H9 (cell line): ENCODE results near the gene RAPGEF6. TPM values are rescaled to one million over a fixed set of nuclear protein-coding genes. Genes with fewer than 3 reads are reported as not detected.

ENCODE experiments used
- DNase-seq: peaks from one replicate; pipeline ENCODE4 v3.0.0-alpha.2; 2017
- H2AFZ ChIP-seq: one replicate; pipeline ENCODE4 v1.6.1; 2013; ENCODE audit warnings: mild to moderate bottlenecking, low read length, control low read depth, moderate library complexity
- H2AK5ac ChIP-seq: 2 replicates; pipeline ENCODE4 v1.6.1; 2013; ENCODE audit warnings: low read length, control low read depth, mixed read lengths; ENCODE audit not compliant: insufficient read length
- H2BK120ac ChIP-seq: one replicate; pipeline ENCODE4 v1.6.1; 2013; ENCODE audit warnings: low read depth, mild to moderate bottlenecking, low read length, control low read depth, inconsistent platforms; ENCODE audit not compliant: poor library complexity, severe bottlenecking
- H2BK12ac ChIP-seq: 2 replicates; pipeline ENCODE4 v1.6.1; 2013; ENCODE audit warnings: low read length, control low read depth, mixed read lengths, low read depth; ENCODE audit not compliant: insufficient read length
- H2BK15ac ChIP-seq: 2 replicates; pipeline ENCODE4 v1.6.1; 2013; ENCODE audit warnings: low read depth, low read length, control low read depth
- H2BK20ac ChIP-seq: one replicate; pipeline ENCODE4 v1.6.1; 2013; ENCODE audit warnings: low read depth, mild to moderate bottlenecking, low read length, control low read depth, inconsistent platforms; ENCODE audit not compliant: poor library complexity, severe bottlenecking
- H2BK5ac ChIP-seq: 2 replicates; pipeline ENCODE4 v1.6.1; 2013; ENCODE audit warnings: low read length, control low read depth, mixed read lengths; ENCODE audit not compliant: insufficient read length
- H3K14ac ChIP-seq: 2 replicates; pipeline ENCODE4 v1.6.1; 2013; ENCODE audit warnings: low read length, control low read depth; ENCODE audit not compliant: insufficient read depth
- H3K18ac ChIP-seq: 2 replicates; pipeline ENCODE4 v1.6.1; 2013; ENCODE audit warnings: low read depth, mild to moderate bottlenecking, mixed read lengths, low read length, control low read depth; ENCODE audit not compliant: insufficient read length
- H3K23ac ChIP-seq: 2 replicates; pipeline ENCODE4 v1.6.1; 2013; ENCODE audit warnings: low read length, control low read depth, mixed read lengths, low read depth; ENCODE audit not compliant: insufficient read length
- H3K23me2 ChIP-seq: 2 replicates; pipeline ENCODE4 v1.6.1; 2013; ENCODE audit warnings: low read depth, mild to moderate bottlenecking, mixed read lengths, low read length, control low read depth; ENCODE audit not compliant: insufficient read length, poor library complexity, severe bottlenecking
- H3K27ac ChIP-seq: 2 replicates; pipeline ENCODE4 v1.5.1; 2013; ENCODE audit warnings: low read length, control low read depth, mixed read lengths, low read depth; ENCODE audit not compliant: insufficient read length
- H3K27me3 ChIP-seq: 2 replicates; pipeline ENCODE4 v1.6.1; 2013; ENCODE audit warnings: low read length, control low read depth, inconsistent platforms; ENCODE audit not compliant: insufficient read depth
- H3K4ac ChIP-seq: 2 replicates; pipeline ENCODE4 v1.6.1; 2013; ENCODE audit warnings: low read depth, mild to moderate bottlenecking, control low read depth, inconsistent platforms, low read length, moderate library complexity
- H3K4me1 ChIP-seq: 2 replicates; pipeline ENCODE4 v1.6.1; 2013; ENCODE audit warnings: low read length, control low read depth, inconsistent platforms; ENCODE audit not compliant: insufficient read depth
- H3K4me2 ChIP-seq: 2 replicates; pipeline ENCODE4 v1.6.1; 2013; ENCODE audit warnings: low read length, control low read depth, mixed read lengths; ENCODE audit not compliant: insufficient read length, insufficient read depth
- H3K56ac ChIP-seq: 2 replicates; pipeline ENCODE4 v1.6.1; 2013; ENCODE audit warnings: low read depth, mild to moderate bottlenecking, mixed read lengths, low read length, control low read depth; ENCODE audit not compliant: insufficient read length
- H3K79me1 ChIP-seq: 2 replicates; pipeline ENCODE4 v1.6.1; 2013; ENCODE audit warnings: low read depth, mild to moderate bottlenecking, moderate library complexity, low read length, control low read depth, inconsistent platforms; ENCODE audit not compliant: insufficient read depth, poor library complexity, severe bottlenecking
- H3K79me2 ChIP-seq: 2 replicates; pipeline ENCODE4 v1.6.1; 2013; ENCODE audit warnings: low read length, control low read depth, inconsistent platforms; ENCODE audit not compliant: insufficient read depth
- H3K9ac ChIP-seq: 2 replicates; pipeline ENCODE4 v1.6.1; 2013; ENCODE audit warnings: low read length, control low read depth, mixed read lengths; ENCODE audit not compliant: insufficient read length; ENCODE audit errors: extremely low read depth
- H3K9me3 ChIP-seq: one replicate; pipeline ENCODE4 v1.6.1; 2013; ENCODE audit warnings: low read depth, low read length, inconsistent platforms; ENCODE audit not compliant: control insufficient read depth
- H3T11ph ChIP-seq: one replicate; pipeline ENCODE4 v1.6.1; 2013; ENCODE audit warnings: mild to moderate bottlenecking, low read length, control low read depth, inconsistent platforms
- H4K20me1 ChIP-seq: one replicate; pipeline ENCODE4 v1.6.1; 2013; ENCODE audit not compliant: control insufficient read depth, insufficient read length, insufficient read depth
- H4K5ac ChIP-seq: 2 replicates; pipeline ENCODE4 v1.6.1; 2013; ENCODE audit warnings: low read depth, mild to moderate bottlenecking, mixed read lengths, low read length, control low read depth; ENCODE audit not compliant: insufficient read length
- H4K8ac ChIP-seq: replicated peaks from 2 replicates; pipeline ENCODE4 v1.6.1; 2013; ENCODE audit warnings: low read length, control low read depth, mixed read lengths, low read depth; ENCODE audit not compliant: insufficient read length
- H4K91ac ChIP-seq: 2 replicates; pipeline ENCODE4 v1.6.1; 2013; ENCODE audit warnings: low read depth, mild to moderate bottlenecking, moderate library complexity, mixed read lengths, low read length, control low read depth; ENCODE audit not compliant: insufficient read length
- H3K27ac Mint-ChIP-seq, 3 experiments: 2 replicates in 2 of 3; 3 replicates in 1 of 3; pipeline ENCODE4 v1.8.0; 2020 to 2021; ENCODE audit warnings: mixed read lengths in 3 of 3, mild to moderate bottlenecking in 1 of 3, moderate library complexity in 1 of 3
- H3K27me3 Mint-ChIP-seq: 2 replicates; pipeline ENCODE4 v1.8.0; 2021; ENCODE audit warnings: low read depth, mild to moderate bottlenecking, moderate library complexity, mixed read lengths
- H3K36me3 Mint-ChIP-seq, 3 experiments: 2 replicates in 2 of 3; 3 replicates in 1 of 3; pipeline ENCODE4 v1.8.0; 2020 to 2021; ENCODE audit warnings: low read depth in 3 of 3, mixed read lengths in 3 of 3; ENCODE audit not compliant: insufficient read depth in 1 of 3
- H3K4me1 Mint-ChIP-seq, 2 experiments: 2 replicates each; pipeline ENCODE4 v1.8.0; 2020; ENCODE audit warnings: mixed read lengths in 2 of 2
- H3K4me3 Mint-ChIP-seq, 2 experiments: 2 replicates in 1 of 2; 3 replicates in 1 of 2; pipeline ENCODE4 v1.8.0; 2020 to 2021; ENCODE audit warnings: mild to moderate bottlenecking in 2 of 2, mixed read lengths in 2 of 2, moderate library complexity in 1 of 2
- H3K9me3 Mint-ChIP-seq, 2 experiments: 2 replicates in 1 of 2; 3 replicates in 1 of 2; pipeline ENCODE4 v1.8.0; 2020; ENCODE audit warnings: mild to moderate bottlenecking in 2 of 2, mixed read lengths in 2 of 2, moderate library complexity in 1 of 2
- WGBS: extraction: QIAGEN DNeasy Blood & Tissue Kit; methylation state at CpG from one replicate; pipeline ENCODE4 v1.1.7; 2013; ENCODE audit warnings: missing lambda C conversion rate, low lambda C conversion rate, mixed read lengths; ENCODE audit not compliant: insufficient read length; ENCODE audit errors: extremely low coverage; 5-methylcytosine and 5-hydroxymethylcytosine counted together
- total RNA-seq: library from RNA; stranded (reverse); gene quantifications from 2 replicates; pipeline ENCODE4 v1.2.1, GENCODE V29; 2021
- TF ChIP-seq, protein P1 (sequence below): fragments of 200-600 bp; sonication (generic); conservative IDR thresholded peaks from 3 replicates; pipeline ENCODE4 v1.8.0; 2021; ENCODE audit warnings: antibody characterized with exemption, mild to moderate bottlenecking

The RAPGEF6 gene
- total RNA-seq, 1 experiment from 2014 or later = 19.7 TPM

DNA sequence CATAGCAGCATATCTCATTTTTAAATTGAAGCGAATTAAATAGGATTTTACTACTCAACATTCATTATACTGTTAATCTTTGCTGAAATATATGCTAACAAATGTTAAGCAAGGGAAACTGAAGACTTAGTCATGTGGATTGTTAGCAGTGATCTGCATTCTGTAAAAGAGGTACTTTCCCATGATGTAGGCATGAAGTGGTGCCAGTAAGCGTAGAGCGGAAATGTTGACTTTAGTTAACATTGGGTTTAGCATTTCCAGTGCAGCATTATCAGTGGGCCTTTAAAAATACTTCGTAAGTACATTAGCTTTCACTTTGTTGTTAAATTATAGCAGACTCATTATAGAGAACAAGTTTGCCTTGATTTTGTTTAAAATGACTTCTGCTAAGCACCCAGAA is 240.9 kb downstream of the RAPGEF6 start:
- no peaks in the 10 kb centered on the region for H3K4me1 ChIP-seq
- H3K27ac ChIP-seq = no peak overlapping the region
- H2BK15ac ChIP-seq = no peak overlapping the region
- H2AFZ ChIP-seq = no peak overlapping the region
- H3K9ac ChIP-seq = no peak overlapping the region
- H2BK5ac ChIP-seq = no peak overlapping the region
- no peak overlapping the region for H3T11ph ChIP-seq
- H4K8ac ChIP-seq = no peak overlapping the region
- H2BK120ac ChIP-seq = no peak overlapping the region
- Mint-ChIP-seq H3K36me3 (peaks cover 4 to 41% (median 35%) of the 10 kb centered on the region in 3 experiments; a peak in 5 of 7 replicates), H3K4me1 (no peaks in the 10 kb centered on the region), H3K4me3 (no peak overlapping the region), H3K27me3 (no peaks in the 10 kb centered on the region; the same call in 1 of the 2 replicates), H3K9me3 (no peaks in the 10 kb centered on the region), H3K27ac (no peak overlapping the region)
- H3K18ac ChIP-seq = no peak overlapping the region
- no peak overlapping the region for H4K5ac ChIP-seq
- H2BK20ac ChIP-seq = no peak overlapping the region
- H4K91ac ChIP-seq = no peak overlapping the region
- no peak overlapping the region for H3K4me2 ChIP-seq
- H2BK12ac ChIP-seq = no peak overlapping the region
- no peak overlapping the region for H3K23ac ChIP-seq
- no peaks in the 10 kb centered on the region for H3K23me2 ChIP-seq
- TF ChIP-seq, protein P1, sequence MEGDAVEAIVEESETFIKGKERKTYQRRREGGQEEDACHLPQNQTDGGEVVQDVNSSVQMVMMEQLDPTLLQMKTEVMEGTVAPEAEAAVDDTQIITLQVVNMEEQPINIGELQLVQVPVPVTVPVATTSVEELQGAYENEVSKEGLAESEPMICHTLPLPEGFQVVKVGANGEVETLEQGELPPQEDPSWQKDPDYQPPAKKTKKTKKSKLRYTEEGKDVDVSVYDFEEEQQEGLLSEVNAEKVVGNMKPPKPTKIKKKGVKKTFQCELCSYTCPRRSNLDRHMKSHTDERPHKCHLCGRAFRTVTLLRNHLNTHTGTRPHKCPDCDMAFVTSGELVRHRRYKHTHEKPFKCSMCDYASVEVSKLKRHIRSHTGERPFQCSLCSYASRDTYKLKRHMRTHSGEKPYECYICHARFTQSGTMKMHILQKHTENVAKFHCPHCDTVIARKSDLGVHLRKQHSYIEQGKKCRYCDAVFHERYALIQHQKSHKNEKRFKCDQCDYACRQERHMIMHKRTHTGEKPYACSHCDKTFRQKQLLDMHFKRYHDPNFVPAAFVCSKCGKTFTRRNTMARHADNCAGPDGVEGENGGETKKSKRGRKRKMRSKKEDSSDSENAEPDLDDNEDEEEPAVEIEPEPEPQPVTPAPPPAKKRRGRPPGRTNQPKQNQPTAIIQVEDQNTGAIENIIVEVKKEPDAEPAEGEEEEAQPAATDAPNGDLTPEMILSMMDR = no peak
- DNase-seq = no peak
- no peak overlapping the region for H3K4ac ChIP-seq
- H3K14ac ChIP-seq = no peak overlapping the region
- no peak overlapping the region for H2AK5ac ChIP-seq
- no peaks in the 10 kb centered on the region for H3K79me1 ChIP-seq
- no peaks in the 10 kb centered on the region for H3K79me2 ChIP-seq
- no peaks in the 10 kb centered on the region for H4K20me1 ChIP-seq
- H3K9me3 ChIP-seq = no peaks in the 10 kb centered on the region
- no peaks in the 10 kb centered on the region for H3K27me3 ChIP-seq
- no CpG with 5 or more reads among the region's 4 CpGs for WGBS
- H3K56ac ChIP-seq = no peak overlapping the region
